ENCODE data around the gene EME1.

DNA sequence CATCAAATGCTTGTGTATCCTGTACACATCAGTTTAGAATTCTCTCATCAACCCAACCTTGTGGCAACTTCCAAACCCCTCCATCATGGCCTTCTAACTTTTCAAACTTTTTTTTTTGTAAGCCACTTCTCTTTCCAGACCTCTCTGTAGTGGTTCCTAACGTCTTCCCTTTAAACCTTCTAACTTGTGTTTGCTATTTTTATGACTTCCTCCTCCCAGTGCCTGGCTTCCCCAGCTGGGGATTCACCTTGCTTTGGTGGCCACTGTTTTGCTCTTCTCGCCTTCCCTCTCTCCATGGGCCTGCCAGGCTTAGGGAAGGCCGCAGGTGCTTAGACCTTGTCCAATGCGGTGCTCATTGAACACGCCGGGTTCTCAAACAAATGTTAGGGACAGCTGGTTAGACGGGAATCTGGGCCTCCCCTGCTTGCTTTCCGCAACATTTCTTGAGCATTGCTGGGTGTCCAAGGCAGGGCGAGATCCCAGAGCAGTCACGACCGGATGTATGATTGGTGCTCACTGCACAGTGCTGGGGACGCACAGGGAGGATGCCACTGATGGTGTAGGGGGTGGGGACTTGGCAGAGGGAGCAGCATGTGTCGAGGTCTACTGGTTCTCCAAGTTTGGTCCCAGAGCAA is 28.2 kb upstream of the EME1 start:
- TF ChIP-seq, protein P1, sequence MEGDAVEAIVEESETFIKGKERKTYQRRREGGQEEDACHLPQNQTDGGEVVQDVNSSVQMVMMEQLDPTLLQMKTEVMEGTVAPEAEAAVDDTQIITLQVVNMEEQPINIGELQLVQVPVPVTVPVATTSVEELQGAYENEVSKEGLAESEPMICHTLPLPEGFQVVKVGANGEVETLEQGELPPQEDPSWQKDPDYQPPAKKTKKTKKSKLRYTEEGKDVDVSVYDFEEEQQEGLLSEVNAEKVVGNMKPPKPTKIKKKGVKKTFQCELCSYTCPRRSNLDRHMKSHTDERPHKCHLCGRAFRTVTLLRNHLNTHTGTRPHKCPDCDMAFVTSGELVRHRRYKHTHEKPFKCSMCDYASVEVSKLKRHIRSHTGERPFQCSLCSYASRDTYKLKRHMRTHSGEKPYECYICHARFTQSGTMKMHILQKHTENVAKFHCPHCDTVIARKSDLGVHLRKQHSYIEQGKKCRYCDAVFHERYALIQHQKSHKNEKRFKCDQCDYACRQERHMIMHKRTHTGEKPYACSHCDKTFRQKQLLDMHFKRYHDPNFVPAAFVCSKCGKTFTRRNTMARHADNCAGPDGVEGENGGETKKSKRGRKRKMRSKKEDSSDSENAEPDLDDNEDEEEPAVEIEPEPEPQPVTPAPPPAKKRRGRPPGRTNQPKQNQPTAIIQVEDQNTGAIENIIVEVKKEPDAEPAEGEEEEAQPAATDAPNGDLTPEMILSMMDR (IDR thresholded peaks at IDR 0.05) = no peak
- TF ChIP-seq, protein P2, sequence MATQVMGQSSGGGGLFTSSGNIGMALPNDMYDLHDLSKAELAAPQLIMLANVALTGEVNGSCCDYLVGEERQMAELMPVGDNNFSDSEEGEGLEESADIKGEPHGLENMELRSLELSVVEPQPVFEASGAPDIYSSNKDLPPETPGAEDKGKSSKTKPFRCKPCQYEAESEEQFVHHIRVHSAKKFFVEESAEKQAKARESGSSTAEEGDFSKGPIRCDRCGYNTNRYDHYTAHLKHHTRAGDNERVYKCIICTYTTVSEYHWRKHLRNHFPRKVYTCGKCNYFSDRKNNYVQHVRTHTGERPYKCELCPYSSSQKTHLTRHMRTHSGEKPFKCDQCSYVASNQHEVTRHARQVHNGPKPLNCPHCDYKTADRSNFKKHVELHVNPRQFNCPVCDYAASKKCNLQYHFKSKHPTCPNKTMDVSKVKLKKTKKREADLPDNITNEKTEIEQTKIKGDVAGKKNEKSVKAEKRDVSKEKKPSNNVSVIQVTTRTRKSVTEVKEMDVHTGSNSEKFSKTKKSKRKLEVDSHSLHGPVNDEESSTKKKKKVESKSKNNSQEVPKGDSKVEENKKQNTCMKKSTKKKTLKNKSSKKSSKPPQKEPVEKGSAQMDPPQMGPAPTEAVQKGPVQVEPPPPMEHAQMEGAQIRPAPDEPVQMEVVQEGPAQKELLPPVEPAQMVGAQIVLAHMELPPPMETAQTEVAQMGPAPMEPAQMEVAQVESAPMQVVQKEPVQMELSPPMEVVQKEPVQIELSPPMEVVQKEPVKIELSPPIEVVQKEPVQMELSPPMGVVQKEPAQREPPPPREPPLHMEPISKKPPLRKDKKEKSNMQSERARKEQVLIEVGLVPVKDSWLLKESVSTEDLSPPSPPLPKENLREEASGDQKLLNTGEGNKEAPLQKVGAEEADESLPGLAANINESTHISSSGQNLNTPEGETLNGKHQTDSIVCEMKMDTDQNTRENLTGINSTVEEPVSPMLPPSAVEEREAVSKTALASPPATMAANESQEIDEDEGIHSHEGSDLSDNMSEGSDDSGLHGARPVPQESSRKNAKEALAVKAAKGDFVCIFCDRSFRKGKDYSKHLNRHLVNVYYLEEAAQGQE (IDR thresholded peaks at IDR 0.05; ENCODE audit: low read depth, low read length) = no peak
- TF ChIP-seq GABPA (IDR thresholded peaks at IDR 0.05; ENCODE audit: low read depth) = no peak
